Endothelial cell of hepatic sinusoid (primary cell): ENCODE results near the gene SELL.
"Not testable (repeated sequence)": the region's sequence is repeated elsewhere in the genome, so short reads cannot be mapped to it uniquely, and the experiment has no call there.

Experiments
- in situ Hi-C: cut with HindIII; loops from 2 replicates; pipeline ENCODE4 v1.10.0; 2017; ENCODE audit warnings: low sequenced_read_pairs

Gene SELL

DNA sequence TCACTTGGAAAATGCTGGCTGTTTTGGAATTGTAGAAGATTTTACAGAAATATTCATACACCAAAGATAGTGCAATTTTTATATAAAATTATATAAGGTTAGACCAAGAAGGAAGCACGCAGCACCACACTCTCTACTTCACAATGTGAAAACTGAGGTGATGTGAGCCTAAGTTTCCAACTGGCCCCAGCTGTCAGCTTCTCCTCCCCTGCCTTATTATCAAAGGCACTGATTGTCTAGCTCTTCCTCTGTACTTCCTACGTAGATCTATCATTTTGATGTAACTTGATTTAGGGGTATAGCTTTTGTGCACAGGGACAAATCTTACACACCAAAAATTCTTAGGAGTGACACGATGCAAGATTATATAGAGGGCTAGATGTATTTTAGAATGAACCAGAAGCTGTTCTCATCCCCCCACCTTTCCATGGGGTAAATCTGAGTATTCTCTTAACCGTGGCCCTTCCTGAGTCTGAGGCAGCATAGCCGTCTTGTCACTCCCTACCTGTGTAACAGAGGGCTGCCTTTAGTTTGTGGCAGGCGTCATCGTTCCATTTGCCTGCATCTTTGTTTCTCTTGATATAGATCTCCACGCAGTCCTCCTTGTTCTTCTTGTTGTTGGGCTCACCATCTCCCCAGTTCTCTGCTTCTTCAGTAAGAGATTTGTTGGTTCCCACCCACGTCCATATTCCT, 3.4 kb downstream of the SELL start:
- in situ Hi-C loops: no loop called here

DNA sequence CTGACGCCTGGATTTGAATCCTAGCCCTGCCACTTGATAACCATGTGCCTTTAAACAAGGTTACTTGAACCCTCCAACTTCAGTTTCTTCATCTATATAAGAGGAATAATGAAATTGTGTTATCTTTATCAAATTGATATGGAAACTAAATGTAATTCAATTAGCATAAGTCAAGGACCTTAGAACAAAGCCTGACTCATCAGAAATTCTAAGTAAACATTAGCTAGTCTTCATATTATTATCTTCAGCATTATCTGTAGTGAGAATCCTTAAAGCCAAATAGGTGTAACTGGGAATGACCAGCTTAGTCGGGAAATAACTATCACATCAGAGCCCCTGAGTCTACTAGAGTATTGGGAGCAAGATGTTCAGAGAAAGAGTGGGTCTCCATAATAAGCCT, 6.6 kb downstream of the SELL start:
- in situ Hi-C loops: no loop called here

DNA sequence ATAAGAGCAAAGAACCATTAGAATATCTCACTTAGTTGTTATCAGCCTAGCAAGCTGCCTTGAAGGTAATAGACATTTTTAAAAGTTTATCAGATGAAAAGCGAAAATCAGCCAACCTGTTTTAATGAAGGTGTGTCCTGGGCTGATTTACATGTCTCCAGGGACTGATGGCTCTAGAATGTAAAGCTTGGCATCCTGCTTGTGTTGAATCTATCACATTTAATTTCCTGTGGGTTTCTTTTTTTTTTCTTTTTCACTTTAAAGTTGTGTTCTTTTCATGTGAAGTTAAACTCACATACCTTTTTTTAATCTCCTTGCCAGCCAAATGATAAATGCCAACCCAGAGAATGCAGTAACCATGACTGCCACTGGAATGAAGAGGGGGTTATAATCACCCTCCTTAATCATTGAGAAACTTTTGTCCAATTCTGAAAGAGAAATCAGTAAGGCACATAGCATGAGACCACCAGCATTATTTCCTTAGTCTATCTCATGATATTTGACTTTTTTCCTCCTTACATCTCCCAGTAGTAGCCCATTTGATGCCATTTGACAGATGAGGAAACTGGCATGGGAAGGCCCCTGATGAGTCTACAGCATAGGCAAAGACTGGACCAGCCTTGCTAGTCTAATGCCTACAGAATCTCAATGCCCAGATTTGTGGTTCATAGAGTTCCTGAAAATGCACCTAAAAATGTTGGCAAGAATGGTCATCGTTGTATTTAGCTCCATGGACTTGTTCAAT, 10.0 kb downstream of the SELL start:
- in situ Hi-C loops: no loop called here

DNA sequence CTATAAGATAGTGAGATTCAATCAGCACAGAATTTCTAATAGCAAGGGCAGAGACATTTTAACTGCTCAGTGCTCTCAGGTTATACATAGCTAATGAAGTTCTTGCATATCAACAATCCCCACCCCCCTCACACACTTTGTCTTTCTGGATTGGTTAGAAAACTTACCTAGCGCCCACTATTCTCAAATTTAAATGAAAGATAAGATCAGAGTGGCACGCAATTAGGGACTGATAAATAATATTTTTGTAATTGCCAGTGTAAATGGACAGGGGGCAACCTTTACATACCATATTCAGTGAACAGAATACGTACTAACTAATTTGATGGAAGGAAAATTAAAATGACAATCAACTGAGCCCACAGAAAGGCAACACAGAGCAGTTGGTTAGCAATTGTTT, 11.7 kb downstream of the SELL start:
- in situ Hi-C loops: no loop called here

DNA sequence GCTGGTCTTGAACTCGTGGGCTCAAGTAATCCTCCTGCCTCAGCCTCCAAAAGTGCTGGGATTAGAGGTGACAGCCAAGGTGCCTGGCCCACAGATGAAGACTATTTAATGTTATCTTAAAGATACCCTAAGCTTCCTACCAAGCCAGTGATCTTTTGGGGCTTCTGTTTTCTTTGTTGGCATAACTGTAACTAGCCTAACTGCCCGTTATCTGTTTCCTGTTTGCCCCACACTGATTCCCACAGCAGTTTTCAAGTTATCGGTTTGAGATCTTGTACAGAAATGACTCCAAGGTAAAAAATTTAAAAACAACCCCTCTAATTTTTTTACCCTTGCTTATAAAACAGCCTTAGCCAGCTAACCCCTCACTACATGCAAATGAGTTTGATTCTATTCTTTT, 12.4 kb downstream of the SELL start:
- in situ Hi-C loops: no loop called here

DNA sequence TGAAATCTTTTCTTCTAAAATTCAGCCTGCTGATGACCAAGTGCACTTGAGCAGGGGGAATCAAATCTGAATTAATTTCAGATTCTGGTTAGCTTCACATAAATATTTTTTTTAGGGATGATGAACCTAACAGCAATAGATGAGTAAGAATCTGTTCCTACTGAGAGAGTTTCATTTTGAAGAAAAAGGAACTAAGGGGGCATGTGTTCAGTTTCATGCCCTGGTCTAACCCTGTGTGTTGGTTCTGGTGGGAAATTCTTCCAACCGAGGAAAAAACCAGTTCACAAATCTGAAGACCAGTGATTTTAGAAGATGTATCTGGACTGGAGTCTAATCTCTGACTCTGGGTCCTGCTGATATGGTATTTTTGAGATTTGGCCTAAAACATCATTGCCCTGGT, 13.7 kb downstream of the SELL start:
- in situ Hi-C loops: no loop called here

DNA sequence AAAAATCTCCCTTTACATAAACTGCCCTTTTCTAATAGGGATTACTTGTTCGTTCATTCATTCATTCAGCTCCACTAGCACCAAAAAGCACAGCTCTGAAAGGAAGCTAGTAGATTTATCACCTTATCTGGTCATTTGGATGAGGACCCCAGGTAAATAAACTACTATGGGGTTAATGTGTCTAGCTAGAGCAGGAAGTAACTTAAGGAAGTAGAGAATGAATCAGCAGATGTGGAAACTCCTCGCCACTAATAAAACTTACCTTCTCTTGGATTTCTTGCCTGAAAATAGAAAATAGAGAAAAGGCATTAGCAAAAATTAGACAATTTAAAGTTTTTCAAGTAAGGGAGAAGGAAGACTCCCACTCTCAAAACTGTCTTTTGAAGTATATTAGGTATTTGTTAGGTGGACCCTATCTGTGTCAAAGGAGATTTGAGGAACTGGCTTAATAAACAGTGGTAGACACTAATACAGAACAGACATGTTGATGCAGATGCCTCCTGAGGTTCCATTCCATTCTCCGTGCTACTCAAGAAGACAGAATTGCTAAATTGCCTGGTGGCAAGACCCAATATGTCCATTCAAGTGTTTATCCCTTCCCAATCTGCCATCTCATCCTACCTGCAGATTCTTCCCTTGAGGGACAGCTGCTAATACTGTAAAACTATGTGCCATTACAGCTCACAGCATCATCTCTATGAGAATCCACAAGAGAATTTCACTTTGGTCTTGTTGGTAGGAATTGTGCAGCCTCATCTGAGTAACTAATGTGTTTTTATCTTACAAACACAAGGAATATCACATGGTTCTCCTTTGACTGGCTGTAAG, 14.9 kb downstream of the SELL start:
- in situ Hi-C loops: no loop called here

DNA sequence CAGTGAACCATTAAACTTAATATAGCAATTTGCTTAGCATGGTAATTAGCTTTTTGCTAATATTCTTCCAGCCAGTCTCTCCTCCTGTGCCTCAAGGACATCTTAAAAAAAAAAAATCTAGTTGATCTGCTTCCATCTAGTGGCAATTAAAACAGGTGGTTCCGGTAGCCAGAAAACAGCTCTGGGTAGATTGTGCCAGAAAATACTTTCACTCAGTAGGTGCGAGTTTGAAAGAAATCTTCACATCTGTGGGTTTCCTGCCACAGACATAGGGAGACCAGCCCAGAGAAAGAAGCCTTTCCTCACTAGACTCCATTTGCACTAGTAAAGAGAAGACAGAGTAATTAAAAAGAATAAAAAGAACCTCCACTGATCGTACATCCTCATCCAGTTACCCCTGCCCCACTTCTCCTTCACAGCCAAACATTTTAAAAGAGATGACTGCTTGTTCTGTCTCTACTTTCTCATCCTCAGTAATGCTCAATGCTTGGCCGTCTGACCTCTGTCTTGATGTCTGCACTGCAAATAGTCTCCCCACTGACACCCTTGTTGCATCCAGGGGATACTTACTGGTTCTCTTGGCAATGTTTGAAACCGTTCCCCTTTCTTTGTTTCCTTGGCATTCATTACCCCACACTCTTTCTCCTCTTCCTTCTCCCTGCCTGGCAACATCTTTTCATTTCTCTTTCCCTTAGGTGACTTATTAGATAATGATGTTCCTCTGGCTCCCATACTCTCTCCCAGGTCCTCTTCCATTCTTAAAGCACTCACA, 16.9 kb downstream of the SELL start:
- in situ Hi-C loops: no loop called here

DNA sequence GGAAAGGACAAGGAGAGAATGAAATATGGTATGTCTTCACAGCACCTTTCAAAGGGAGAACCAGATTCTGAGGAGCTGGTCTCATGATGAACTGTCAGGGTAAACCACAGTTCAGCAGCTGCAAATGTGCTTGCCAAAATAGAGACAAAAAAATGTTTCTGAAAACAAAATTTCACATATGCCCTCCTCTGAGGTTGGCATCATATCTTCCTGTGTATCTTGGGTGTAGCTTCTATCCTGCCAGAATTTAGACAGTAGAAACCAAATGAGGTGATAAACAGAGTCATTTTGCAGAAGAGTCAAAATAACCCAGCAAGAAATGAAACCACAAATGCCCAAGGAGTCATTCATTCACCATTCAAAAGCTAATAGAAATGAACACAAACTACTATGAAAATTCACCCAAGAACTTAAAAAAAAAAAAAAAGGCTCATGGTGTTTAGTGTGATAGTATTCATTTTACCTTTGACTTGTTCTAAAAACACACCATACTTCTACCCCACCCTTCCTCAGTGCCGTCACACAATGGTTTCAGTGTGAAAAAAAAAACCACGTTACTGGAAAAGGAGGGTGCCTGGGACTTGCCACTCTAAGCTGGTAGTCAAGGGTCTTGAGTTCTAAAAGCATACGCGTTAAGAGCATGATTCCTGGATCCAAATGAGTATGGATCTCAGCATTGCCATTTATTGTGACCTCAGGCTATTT, 18.5 kb downstream of the SELL start:
- in situ Hi-C loops: no loop called here

DNA sequence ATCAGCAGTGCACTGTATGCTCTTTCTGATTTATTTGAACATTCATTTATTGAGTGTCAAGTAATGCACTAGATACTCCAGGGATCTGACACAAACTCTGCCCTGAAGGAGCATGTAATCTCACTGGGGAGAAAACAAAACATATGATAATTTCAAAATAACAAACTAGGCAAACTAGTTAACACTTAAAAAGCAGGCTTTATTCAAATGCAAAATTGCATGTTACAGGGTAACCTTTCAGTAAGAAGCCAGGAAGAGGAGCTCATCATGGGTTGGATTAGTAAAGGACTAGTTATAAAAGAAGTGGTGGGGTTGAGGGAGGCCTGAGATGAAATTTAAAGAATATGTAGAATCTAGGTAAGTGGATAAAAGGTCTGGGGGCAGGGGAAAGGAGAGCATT, 20.9 kb downstream of the SELL start:
- in situ Hi-C loops: no loop called here

DNA sequence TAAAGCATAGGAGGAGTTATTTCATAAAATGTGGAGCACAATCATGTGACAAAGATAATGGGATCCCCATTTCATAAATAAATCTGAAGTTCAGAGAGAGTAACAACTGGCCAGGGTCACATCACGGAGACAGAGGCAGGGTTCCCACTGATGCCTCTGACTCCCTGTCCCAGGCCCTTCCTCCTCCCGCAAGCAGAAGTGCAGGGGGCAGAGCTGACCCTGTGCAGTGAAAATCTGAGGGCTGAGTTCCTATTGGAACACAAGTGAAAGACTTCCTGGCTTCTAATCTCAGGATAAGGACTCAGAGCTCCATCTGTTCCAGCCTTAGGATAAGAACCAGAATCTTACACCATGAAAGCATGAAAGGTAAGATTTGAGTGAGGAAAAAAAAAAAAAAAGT, 22.0 kb downstream of the SELL start:
- in situ Hi-C loops: no loop called here

DNA sequence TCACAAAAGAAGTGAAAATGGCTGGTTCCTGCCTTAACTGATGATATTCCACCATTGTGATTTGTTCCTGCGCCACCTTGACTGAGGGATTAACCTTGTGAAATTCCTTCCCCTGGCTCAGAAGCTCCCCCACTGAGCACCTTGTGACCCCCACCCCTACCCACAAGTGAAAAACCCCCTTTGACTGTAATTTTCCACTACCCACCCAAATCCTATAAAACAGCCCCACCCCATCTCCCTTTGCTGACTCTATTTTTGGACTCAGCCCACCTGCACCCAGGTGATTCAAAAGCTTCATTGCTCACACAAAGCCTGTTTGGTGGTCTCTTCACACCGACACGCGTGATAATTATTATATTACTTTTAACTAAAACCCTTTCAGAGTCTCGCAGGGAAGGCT, 23.0 kb downstream of the SELL start:
- in situ Hi-C loops: not testable (repeated sequence)

DNA sequence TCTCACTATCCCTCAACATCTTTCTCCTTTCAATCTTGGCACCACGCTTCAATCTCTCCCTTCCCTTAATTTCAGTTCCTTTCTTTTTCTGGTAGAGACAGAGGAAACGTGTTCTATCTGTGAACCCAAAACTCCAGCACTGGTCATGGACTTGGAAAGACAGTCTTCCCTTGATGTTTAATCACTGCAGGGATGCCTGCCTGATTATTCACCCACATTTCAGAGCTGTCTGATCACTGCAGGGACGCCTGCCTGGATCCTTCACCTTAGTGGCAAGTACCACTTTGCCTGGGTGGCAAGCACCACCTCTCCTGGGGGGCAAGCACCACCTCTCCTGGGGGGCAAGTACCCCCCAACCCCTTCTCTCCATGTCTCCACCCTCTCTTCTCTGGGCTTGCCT, 27.8 kb downstream of the SELL start:
- in situ Hi-C loops: no loop called here

DNA sequence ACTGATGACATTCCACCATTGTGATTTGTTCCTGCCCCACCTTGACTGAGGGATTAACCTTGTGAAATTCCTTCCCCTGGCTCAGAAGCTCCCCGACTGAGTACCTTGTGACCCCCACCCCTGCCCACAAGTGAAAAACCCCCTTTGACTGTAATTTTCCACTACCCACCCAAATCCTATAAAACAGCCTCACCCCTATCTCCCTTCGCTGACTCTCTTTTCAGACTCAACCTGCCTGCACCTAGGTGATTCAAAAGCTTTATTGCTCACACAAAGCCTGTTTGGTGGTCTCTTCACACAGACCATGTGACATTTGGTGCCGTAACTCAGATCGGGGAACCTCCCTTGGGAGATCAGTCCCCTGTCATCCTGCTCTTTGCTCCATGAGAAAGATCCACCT, 28.3 kb downstream of the SELL start:
- in situ Hi-C loops: not testable (repeated sequence)

DNA sequence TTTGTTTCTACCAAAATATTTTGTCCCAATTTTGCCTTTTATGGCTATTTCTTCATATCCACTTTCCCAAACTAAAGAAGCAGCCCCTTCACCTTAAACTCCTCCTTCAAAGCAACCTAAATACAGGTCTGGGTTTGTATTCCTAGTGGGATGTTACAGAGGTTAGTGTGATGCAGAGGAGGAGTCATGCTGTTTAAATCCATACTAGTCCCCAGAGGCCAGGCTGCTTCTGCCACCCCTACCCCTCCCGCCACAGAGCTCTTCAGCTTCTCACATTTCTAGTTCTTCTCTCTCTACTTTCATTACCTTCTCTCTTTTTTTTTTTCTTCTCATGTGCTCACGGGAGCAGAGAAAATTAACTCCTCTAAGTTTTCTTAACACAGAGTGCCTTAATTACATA, 29.3 kb downstream of the SELL start:
- in situ Hi-C loops: no loop called here

DNA sequence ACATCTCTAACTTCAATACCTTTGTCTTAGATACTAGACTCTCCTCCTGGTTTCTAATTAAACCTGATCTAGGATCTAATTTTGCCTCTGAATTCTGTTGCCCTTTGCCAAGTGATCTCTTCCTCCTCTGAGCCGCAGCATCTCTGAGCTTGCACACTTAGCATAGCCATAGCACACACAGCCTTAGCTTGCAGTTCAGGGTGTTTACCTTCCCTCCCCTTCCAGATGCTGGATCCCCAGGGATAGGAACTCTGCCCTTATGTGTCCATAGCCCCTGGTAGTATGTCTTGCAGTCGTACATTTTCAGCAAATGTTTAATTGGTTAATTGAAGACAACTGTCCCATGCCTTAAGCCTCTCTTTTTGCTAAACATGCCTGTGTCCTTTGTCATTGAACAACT, 30.3 kb downstream of the SELL start:
- in situ Hi-C loops: no loop called here

DNA sequence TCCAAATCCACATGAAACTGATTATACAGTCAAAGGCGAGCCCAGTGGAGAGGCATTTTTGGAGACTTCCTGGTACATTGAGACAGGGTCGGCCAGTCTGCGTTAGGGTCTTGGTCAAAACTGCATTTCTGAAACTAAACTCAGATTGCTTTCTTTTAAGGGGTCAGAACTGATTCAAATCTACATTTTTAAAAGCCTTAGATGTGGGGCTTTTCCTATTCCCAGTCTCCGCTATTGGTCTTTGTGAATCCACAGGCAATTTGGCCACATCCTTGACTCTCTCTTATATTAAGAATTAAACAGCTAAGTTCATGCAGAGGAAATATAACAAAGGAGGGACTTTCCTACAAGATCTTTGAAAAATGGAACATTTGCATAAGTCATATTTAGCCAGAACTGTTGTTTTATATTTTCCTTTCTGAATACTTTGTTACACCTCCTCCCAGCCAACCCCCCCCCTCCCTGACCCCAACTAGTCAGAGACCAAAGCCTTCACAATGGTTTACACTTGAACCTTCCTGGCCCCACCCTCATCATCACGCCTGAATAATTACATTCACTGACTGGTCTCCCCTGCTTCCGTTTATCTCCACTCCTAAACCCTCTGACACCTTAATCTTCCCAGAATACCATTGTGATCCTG, 30.9 kb downstream of the SELL start:
- in situ Hi-C loops: no loop called here

DNA sequence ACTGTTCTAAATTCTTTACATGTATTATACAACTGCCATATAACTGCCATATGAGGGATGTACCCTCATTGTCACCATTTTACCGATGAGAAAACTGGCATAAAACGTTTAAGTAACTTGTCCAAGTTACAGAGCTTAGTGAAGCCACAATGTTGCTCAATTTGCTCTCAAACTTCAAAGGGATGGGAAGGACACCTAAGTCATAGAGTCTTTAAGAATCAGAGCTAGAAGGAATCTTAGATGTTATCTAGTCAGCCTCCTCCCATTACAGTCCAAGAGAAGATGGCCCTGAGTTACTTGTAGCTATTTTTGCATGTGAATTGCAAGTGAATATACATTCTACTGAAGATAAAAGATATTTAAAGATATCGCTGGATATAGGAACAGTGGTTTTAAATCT, 31.7 kb downstream of the SELL start:
- in situ Hi-C loops: no loop called here

DNA sequence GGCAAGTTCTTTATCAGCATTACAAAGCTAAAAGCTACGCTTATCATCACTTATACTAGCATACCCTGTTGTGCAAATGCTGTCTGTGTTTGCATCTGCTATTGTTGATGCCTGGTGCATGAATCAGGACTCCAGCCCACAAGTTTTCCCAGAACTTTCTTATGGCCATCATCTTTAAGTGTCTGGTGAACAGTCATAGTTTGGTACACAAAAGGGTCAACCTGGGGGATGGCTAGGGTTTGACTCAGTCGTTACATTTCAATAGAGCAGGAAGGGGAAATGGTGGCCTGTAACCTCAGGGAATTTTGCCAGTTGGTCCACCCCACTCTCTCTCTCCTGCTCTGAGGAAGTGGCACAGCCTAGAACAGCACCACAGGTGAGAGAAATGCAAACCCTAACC, 35.4 kb downstream of the SELL start:
- in situ Hi-C loops: no loop called here

DNA sequence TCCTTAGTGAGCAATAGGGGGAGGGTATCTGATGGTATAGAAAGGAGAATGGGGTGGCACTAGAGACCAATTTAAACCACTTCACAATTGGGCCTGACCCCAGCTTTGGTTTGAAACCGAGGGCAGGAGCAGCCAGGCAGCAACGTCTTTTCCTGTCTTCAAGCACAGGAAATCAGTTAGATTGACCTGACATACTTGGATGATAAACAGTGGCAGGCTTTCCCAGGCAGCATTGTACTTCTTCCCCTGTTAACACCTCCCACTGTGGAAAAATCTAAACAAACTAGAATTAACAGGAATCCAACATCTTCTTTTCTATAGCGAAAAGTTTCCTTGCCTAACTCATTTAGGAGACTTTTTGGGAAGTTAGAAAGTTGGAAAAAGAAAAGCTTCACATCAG, 40.6 kb downstream of the SELL start:
- in situ Hi-C loops: no loop called here
